Fibroblast of upper back skin (primary cell): ENCODE results near the gene MAP4K5.

Source experiments
- DNase-seq: peaks from one replicate; pipeline ENCODE4 v3.0.0-alpha.2; 2013

MAP4K5 gene

GRCh38 chr14:50398189-50398580 lies 134.2 kb downstream of the MAP4K5 start:
- no peak for DNase-seq

- no peak for DNase-seq
Measured at GRCh38 chr14:50397390-50398188, 134.8 kb downstream of the MAP4K5 start.

DNA sequence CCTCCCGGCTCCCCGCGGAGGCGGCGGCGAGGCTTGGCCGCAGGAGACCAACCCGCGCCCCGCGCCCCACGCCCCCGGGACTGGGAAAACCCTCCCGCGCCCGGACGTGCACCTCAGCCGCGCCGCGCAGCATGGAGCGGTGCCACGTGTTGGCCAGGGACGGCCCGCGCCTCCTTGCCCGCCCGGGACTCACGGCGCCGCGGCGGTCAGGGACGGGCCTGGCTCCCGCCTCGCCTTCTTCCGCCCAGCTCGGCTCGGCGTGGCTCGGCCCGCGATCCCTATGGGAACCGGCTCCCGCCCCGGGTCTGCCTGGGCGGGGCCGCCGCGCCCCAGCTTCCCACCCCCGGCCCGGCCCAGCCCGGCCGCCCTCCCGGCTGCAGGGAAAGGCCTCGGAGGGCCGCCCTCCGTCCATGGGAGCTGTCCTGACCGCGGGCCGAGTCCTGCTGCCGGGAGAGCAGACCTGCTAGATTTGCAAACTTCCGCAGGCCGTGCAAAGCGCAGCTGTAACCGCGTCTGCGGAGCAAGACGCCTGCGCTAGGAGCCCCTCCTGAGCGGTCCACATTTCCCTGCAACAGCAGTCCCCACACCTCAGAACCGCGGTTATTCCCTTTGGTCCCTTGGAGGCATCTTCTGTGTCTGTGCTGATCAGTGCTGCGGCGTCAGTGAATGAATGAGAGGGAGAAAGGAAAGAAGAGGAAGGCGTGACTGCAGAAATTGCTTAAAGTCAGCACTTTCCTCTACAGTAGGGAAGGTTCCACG lies 135.6 kb downstream of the MAP4K5 start, which contains the start of gene CDKL1:
CDKL1 (minus strand) TSS at position 251 of the 759 bp plus-strand sequence. CDS start 1,013 bp downstream, outside the sequence.
- DNase-seq, result peak; percentile 55

DNA sequence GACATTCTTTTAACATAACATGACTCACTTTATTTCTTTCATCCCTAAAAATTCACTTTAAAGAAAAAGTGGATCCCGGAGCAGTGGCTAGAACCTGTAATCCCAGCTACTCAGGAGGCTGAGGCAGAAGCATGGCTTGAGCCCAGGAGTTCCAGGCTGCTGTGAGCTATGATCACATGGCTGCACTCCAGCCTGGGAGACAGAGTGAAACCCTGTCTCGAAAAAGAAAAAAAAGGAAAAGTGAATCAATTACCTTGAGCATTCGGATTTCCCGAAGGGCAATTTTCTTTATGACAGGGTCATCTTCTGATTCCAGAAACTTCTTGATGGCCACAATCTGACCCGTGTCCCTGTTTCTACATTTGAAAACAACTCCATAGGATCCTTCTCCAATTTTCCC lies 136.9 kb downstream of the MAP4K5 start:
- no peak for DNase-seq

GRCh38 chr14:50394713-50395112 lies 137.7 kb downstream of the MAP4K5 start:
- DNase-seq, result no peak

GRCh38 chr14:50389668-50390441 lies 142.5 kb downstream of the MAP4K5 start:
- DNase-seq, result no peak

DNA sequence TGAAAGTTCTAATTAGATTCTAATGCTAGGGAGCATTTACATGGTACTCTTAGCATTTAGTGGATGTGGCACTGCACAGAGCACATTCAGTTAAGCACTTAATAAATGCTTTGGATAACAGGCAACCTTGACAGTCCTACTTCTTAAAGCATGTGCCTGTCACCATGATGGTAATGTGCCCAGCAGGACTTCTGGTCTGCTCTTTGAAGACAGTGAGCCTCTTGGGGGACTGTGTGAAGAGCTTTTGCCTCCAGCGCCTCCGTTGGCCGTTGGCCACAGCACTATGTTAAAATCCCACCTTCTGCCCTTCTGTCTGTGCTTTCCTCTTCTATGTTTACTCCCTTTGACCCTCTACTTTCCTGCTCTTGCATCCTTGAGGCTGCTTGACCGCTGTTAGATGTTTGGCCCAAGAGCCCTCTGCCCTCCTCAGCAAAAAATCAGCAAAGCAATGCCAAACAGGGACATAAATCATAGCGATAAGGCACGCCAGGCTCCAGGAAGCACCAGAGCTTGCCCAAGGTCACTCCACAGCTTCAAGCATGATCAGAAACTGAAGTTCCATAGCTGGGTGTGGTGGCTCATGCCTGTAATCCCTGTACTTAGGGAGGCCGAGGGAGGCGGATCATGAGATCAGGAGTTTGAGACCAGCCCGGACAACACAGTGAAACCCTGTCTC lies 144.0 kb downstream of the MAP4K5 start:
- DNase-seq, result no peak

DNA sequence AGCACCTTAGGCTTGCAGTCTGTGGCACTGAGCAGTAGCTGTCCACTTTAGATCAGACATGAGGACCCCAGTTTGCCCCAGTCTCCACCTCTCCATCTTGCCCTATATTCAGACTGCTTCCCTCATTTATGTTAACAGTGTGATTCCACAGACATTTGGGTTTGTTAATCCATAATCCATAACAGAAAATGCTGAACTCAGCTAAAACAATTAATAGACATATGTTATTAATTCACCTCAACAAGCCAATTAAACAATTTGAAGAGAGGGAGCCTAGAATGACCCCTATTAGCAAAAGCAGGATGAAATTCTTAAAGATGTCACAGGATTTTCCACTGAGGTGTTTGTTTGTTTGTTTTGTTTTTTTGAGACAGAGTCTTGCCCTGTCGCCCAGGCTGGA lies 144.8 kb downstream of the MAP4K5 start:
- no peak for DNase-seq

- DNase-seq, result no peak
Measured at GRCh38 chr14:50383618-50384225, 148.6 kb downstream of the MAP4K5 start.

DNA sequence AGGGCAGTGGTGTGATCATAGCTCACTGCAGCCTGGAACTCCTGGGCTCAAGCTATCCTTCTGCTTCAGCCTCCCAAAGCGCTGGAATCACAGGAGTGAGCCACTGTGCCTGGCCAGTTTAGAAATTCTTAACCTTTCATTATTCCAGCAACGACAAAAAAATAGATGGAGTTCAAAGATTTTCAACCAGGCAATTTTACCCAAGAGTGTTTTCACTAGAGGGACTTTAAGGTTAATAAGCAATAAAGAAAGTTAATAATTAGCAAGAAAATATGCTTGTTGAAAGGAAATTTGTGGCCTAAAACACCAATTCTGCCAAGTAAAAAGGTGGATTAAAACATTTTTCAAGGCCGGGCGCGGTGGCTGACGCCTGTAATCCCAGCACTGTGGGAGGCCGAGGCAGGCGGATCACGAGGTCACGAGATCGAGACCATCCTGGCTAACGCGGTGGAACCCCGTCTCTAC lies 150.5 kb downstream of the MAP4K5 start:
- DNase-seq, result no peak

GRCh38 chr14:50381008-50381407 lies 151.4 kb downstream of the MAP4K5 start:
- DNase-seq, result no peak

GRCh38 chr14:50380455-50380854 lies 151.9 kb downstream of the MAP4K5 start:
- no peak for DNase-seq

- DNase-seq, result no peak
Measured at GRCh38 chr14:50379563-50379962, 152.8 kb downstream of the MAP4K5 start.

GRCh38 chr14:50377550-50378085 lies 154.8 kb downstream of the MAP4K5 start:
- no peak for DNase-seq

- DNase-seq, result no peak
Measured at GRCh38 chr14:50375760-50376159, 156.6 kb downstream of the MAP4K5 start.

DNA sequence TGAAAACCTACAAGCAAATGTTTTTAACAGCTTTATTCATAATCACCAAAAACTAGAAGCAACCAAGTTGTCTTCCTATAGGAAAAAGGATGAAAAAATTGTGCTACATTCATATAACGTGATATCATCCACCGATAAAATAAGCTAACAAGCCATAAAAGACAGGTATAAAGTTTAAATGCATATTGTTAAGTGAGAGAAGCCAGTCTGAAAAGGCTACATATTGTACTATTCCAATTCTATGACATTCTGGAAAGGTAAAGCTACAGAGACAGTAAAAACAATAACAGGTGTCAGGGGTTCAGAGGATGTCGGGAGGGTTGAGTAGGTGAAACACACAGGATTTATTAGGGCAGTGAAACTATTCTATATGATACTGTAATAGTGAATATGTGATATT lies 158.4 kb downstream of the MAP4K5 start:
- DNase-seq, result no peak

- no peak for DNase-seq
Measured at GRCh38 chr14:50371546-50371945, 160.8 kb downstream of the MAP4K5 start.
